HG03064 (cell line): ENCODE measurements around the gene RRAD.
"Not testable (repeated sequence)": the region's sequence is repeated elsewhere in the genome, so short reads cannot be mapped to it uniquely, and the experiment has no call there.

ENCODE experiments used
- ATAC-seq: cut with Tn5 transposase; IDR thresholded peaks from one replicate; pipeline ENCODE4 v1.9.1; 2021; ENCODE audit warnings: low read depth; ENCODE audit not compliant: unreplicated experiment

RRAD gene

GRCh38 chr16:66952430-66953110, 27.2 kb upstream of the RRAD start:
- ATAC-seq: no peak

- ATAC-seq: no peak
These were observed 25.8 kb upstream of the RRAD start for GRCh38 chr16:66950971-66951790.

- no peak for ATAC-seq
These were observed 25.1 kb upstream of the RRAD start for GRCh38 chr16:66950437-66950836.

- ATAC-seq: no peak
These were observed 24.1 kb upstream of the RRAD start for GRCh38 chr16:66949472-66949871.

- no peak for ATAC-seq
These were observed 23.5 kb upstream of the RRAD start for GRCh38 chr16:66948837-66949225.

- no peak for ATAC-seq
These were observed 22.9 kb upstream of the RRAD start for GRCh38 chr16:66948134-66948836.

GRCh38 chr16:66947302-66948065, 22.1 kb upstream of the RRAD start:
- ATAC-seq: no peak

- no peak for ATAC-seq
These were observed 21.6 kb upstream of the RRAD start for GRCh38 chr16:66946974-66947301.

GRCh38 chr16:66946541-66946940, 21.2 kb upstream of the RRAD start:
- no peak for ATAC-seq

GRCh38 chr16:66945939-66946338, 20.6 kb upstream of the RRAD start:
- no peak for ATAC-seq

- not testable (repeated sequence) for ATAC-seq
These were observed 19.6 kb upstream of the RRAD start for GRCh38 chr16:66944971-66945370.

GRCh38 chr16:66944054-66944441, 18.7 kb upstream of the RRAD start:
- ATAC-seq: no peak

- no peak for ATAC-seq
These were observed 18.2 kb upstream of the RRAD start for GRCh38 chr16:66943426-66944053.

- ATAC-seq: no peak
These were observed 17.6 kb upstream of the RRAD start for GRCh38 chr16:66942981-66943380.

GRCh38 chr16:66940236-66940635, 14.9 kb upstream of the RRAD start:
- no peak for ATAC-seq

GRCh38 chr16:66939366-66939765, 14.0 kb upstream of the RRAD start:
- ATAC-seq: no peak

GRCh38 chr16:66937725-66938337, 12.5 kb upstream of the RRAD start:
- no peak for ATAC-seq

- ATAC-seq: no peak
These were observed 11.7 kb upstream of the RRAD start for GRCh38 chr16:66936889-66937554.

GRCh38 chr16:66936462-66936861, 11.1 kb upstream of the RRAD start:
- ATAC-seq: no peak
